H9 (cell line): Measurements from ENCODE around the gene ZNF738. TPM values are rescaled to one million over a fixed set of nuclear protein-coding genes. Genes with fewer than 3 reads are reported as not detected.
A peak's percentile ranks its signal among the peaks of the same experiment; 100 is the strongest.

Experiments used
- DNase-seq: peaks from one replicate; pipeline ENCODE4 v3.0.0-alpha.2; 2017
- H2AFZ ChIP-seq: one replicate; pipeline ENCODE4 v1.6.1; 2013; ENCODE audit warnings: mild to moderate bottlenecking, low read length, control low read depth, moderate library complexity
- H2AK5ac ChIP-seq: 2 replicates; pipeline ENCODE4 v1.6.1; 2013; ENCODE audit warnings: low read length, control low read depth, mixed read lengths; ENCODE audit not compliant: insufficient read length
- H2BK120ac ChIP-seq: one replicate; pipeline ENCODE4 v1.6.1; 2013; ENCODE audit warnings: low read depth, mild to moderate bottlenecking, low read length, control low read depth, inconsistent platforms; ENCODE audit not compliant: poor library complexity, severe bottlenecking
- H2BK12ac ChIP-seq: 2 replicates; pipeline ENCODE4 v1.6.1; 2013; ENCODE audit warnings: low read length, control low read depth, mixed read lengths, low read depth; ENCODE audit not compliant: insufficient read length
- H2BK15ac ChIP-seq: 2 replicates; pipeline ENCODE4 v1.6.1; 2013; ENCODE audit warnings: low read depth, low read length, control low read depth
- H2BK20ac ChIP-seq: one replicate; pipeline ENCODE4 v1.6.1; 2013; ENCODE audit warnings: low read depth, mild to moderate bottlenecking, low read length, control low read depth, inconsistent platforms; ENCODE audit not compliant: poor library complexity, severe bottlenecking
- H2BK5ac ChIP-seq: 2 replicates; pipeline ENCODE4 v1.6.1; 2013; ENCODE audit warnings: low read length, control low read depth, mixed read lengths; ENCODE audit not compliant: insufficient read length
- H3K14ac ChIP-seq: 2 replicates; pipeline ENCODE4 v1.6.1; 2013; ENCODE audit warnings: low read length, control low read depth; ENCODE audit not compliant: insufficient read depth
- H3K18ac ChIP-seq: 2 replicates; pipeline ENCODE4 v1.6.1; 2013; ENCODE audit warnings: low read depth, mild to moderate bottlenecking, mixed read lengths, low read length, control low read depth; ENCODE audit not compliant: insufficient read length
- H3K23ac ChIP-seq: 2 replicates; pipeline ENCODE4 v1.6.1; 2013; ENCODE audit warnings: low read length, control low read depth, mixed read lengths, low read depth; ENCODE audit not compliant: insufficient read length
- H3K23me2 ChIP-seq: 2 replicates; pipeline ENCODE4 v1.6.1; 2013; ENCODE audit warnings: low read depth, mild to moderate bottlenecking, mixed read lengths, low read length, control low read depth; ENCODE audit not compliant: insufficient read length, poor library complexity, severe bottlenecking
- H3K27ac ChIP-seq: 2 replicates; pipeline ENCODE4 v1.5.1; 2013; ENCODE audit warnings: low read length, control low read depth, mixed read lengths, low read depth; ENCODE audit not compliant: insufficient read length
- H3K27me3 ChIP-seq: 2 replicates; pipeline ENCODE4 v1.6.1; 2013; ENCODE audit warnings: low read length, control low read depth, inconsistent platforms; ENCODE audit not compliant: insufficient read depth
- H3K4ac ChIP-seq: 2 replicates; pipeline ENCODE4 v1.6.1; 2013; ENCODE audit warnings: low read depth, mild to moderate bottlenecking, control low read depth, inconsistent platforms, low read length, moderate library complexity
- H3K4me1 ChIP-seq: 2 replicates; pipeline ENCODE4 v1.6.1; 2013; ENCODE audit warnings: low read length, control low read depth, inconsistent platforms; ENCODE audit not compliant: insufficient read depth
- H3K4me2 ChIP-seq: 2 replicates; pipeline ENCODE4 v1.6.1; 2013; ENCODE audit warnings: low read length, control low read depth, mixed read lengths; ENCODE audit not compliant: insufficient read length, insufficient read depth
- H3K56ac ChIP-seq: 2 replicates; pipeline ENCODE4 v1.6.1; 2013; ENCODE audit warnings: low read depth, mild to moderate bottlenecking, mixed read lengths, low read length, control low read depth; ENCODE audit not compliant: insufficient read length
- H3K79me1 ChIP-seq: 2 replicates; pipeline ENCODE4 v1.6.1; 2013; ENCODE audit warnings: low read depth, mild to moderate bottlenecking, moderate library complexity, low read length, control low read depth, inconsistent platforms; ENCODE audit not compliant: insufficient read depth, poor library complexity, severe bottlenecking
- H3K79me2 ChIP-seq: 2 replicates; pipeline ENCODE4 v1.6.1; 2013; ENCODE audit warnings: low read length, control low read depth, inconsistent platforms; ENCODE audit not compliant: insufficient read depth
- H3K9ac ChIP-seq: 2 replicates; pipeline ENCODE4 v1.6.1; 2013; ENCODE audit warnings: low read length, control low read depth, mixed read lengths; ENCODE audit not compliant: insufficient read length; ENCODE audit errors: extremely low read depth
- H3K9me3 ChIP-seq: one replicate; pipeline ENCODE4 v1.6.1; 2013; ENCODE audit warnings: low read depth, low read length, inconsistent platforms; ENCODE audit not compliant: control insufficient read depth
- H3T11ph ChIP-seq: one replicate; pipeline ENCODE4 v1.6.1; 2013; ENCODE audit warnings: mild to moderate bottlenecking, low read length, control low read depth, inconsistent platforms
- H4K20me1 ChIP-seq: one replicate; pipeline ENCODE4 v1.6.1; 2013; ENCODE audit not compliant: control insufficient read depth, insufficient read length, insufficient read depth
- H4K5ac ChIP-seq: 2 replicates; pipeline ENCODE4 v1.6.1; 2013; ENCODE audit warnings: low read depth, mild to moderate bottlenecking, mixed read lengths, low read length, control low read depth; ENCODE audit not compliant: insufficient read length
- H4K8ac ChIP-seq: replicated peaks from 2 replicates; pipeline ENCODE4 v1.6.1; 2013; ENCODE audit warnings: low read length, control low read depth, mixed read lengths, low read depth; ENCODE audit not compliant: insufficient read length
- H4K91ac ChIP-seq: 2 replicates; pipeline ENCODE4 v1.6.1; 2013; ENCODE audit warnings: low read depth, mild to moderate bottlenecking, moderate library complexity, mixed read lengths, low read length, control low read depth; ENCODE audit not compliant: insufficient read length
- H3K27ac Mint-ChIP-seq, 3 experiments: 2 replicates in 2 of 3; 3 replicates in 1 of 3; pipeline ENCODE4 v1.8.0; 2020 to 2021; ENCODE audit warnings: mixed read lengths in 3 of 3, mild to moderate bottlenecking in 1 of 3, moderate library complexity in 1 of 3
- H3K27me3 Mint-ChIP-seq: 2 replicates; pipeline ENCODE4 v1.8.0; 2021; ENCODE audit warnings: low read depth, mild to moderate bottlenecking, moderate library complexity, mixed read lengths
- H3K36me3 Mint-ChIP-seq, 3 experiments: 2 replicates in 2 of 3; 3 replicates in 1 of 3; pipeline ENCODE4 v1.8.0; 2020 to 2021; ENCODE audit warnings: low read depth in 3 of 3, mixed read lengths in 3 of 3; ENCODE audit not compliant: insufficient read depth in 1 of 3
- H3K4me1 Mint-ChIP-seq, 2 experiments: 2 replicates each; pipeline ENCODE4 v1.8.0; 2020; ENCODE audit warnings: mixed read lengths in 2 of 2
- H3K4me3 Mint-ChIP-seq, 2 experiments: 2 replicates in 1 of 2; 3 replicates in 1 of 2; pipeline ENCODE4 v1.8.0; 2020 to 2021; ENCODE audit warnings: mild to moderate bottlenecking in 2 of 2, mixed read lengths in 2 of 2, moderate library complexity in 1 of 2
- H3K9me3 Mint-ChIP-seq, 2 experiments: 2 replicates in 1 of 2; 3 replicates in 1 of 2; pipeline ENCODE4 v1.8.0; 2020; ENCODE audit warnings: mild to moderate bottlenecking in 2 of 2, mixed read lengths in 2 of 2, moderate library complexity in 1 of 2
- WGBS: extraction: QIAGEN DNeasy Blood & Tissue Kit; methylation state at CpG from one replicate; pipeline ENCODE4 v1.1.7; 2013; ENCODE audit warnings: missing lambda C conversion rate, low lambda C conversion rate, mixed read lengths; ENCODE audit not compliant: insufficient read length; ENCODE audit errors: extremely low coverage; 5-methylcytosine and 5-hydroxymethylcytosine counted together
- total RNA-seq: library from RNA; stranded (reverse); gene quantifications from 2 replicates; pipeline ENCODE4 v1.2.1, GENCODE V29; 2021
- TF ChIP-seq, protein P1 (sequence below): fragments of 200-600 bp; sonication (generic); conservative IDR thresholded peaks from 3 replicates; pipeline ENCODE4 v1.8.0; 2021; ENCODE audit warnings: antibody characterized with exemption, mild to moderate bottlenecking

Gene ZNF738
- total RNA-seq, 1 experiment from 2014 or later: 63.3 TPM

DNA sequence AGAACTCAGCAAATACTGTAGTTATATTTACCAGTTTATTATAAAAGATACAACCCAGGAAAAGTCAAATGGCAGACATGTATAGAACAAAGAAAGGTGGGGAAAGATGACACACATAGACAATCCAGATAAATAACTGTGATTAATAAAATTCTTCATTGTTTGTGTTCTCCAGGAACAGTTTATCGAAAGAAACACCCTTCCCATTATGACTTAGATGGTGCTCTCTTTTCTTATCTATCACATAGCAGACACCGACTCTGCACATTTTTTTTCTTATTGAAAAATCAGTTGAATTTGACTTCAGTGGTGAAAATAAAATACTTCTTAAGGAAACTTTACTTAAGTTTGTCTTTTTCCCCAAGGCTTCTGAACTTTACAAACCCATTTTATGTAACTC lies 35.8 kb upstream of the ZNF738 start:
- Histone ChIP-seq H3K4ac (no peak overlapping the region), H2BK5ac (no peak overlapping the region), H3K4me1 (no peaks in the 10 kb centered on the region; the same call in 1 of the 2 replicates), H2BK12ac (no peak overlapping the region), H4K20me1 (no peaks in the 10 kb centered on the region), H3K23ac (no peak overlapping the region), H3K14ac (no peak overlapping the region), H4K91ac (no peak overlapping the region), H3K79me2 (peaks cover 27% of the 10 kb centered on the region; the same call in 1 of the 2 replicates), H2AK5ac (no peak overlapping the region), H3K4me2 (no peak overlapping the region), H3K79me1 (peaks cover 9% of the 10 kb centered on the region), H2BK20ac (no peak overlapping the region), H4K5ac (no peak overlapping the region), H3K18ac (no peak overlapping the region), H2BK15ac (no peak overlapping the region), H3K9ac (no peak overlapping the region), H3K27ac (no peak overlapping the region), H3K9me3 (no peaks in the 10 kb centered on the region), H2AFZ (no peak overlapping the region), H2BK120ac (no peak overlapping the region), H3K56ac (no peak overlapping the region), H3T11ph (no peak overlapping the region), H3K27me3 (no peaks in the 10 kb centered on the region), H3K23me2 (no peaks in the 10 kb centered on the region), H4K8ac (no peak overlapping the region)
- Mint-ChIP-seq H3K27ac (peak overlapping the region in 2 of 3 experiments; percentile 90; a peak in 5 of 7 replicates), H3K4me3 (no peak overlapping the region), H3K9me3 (peaks cover 13 to 16% of the 10 kb centered on the region in 2 experiments), H3K4me1 (peaks cover 54 to 55% of the 10 kb centered on the region in 2 experiments), H3K36me3 (peaks cover 31 to 37% (median 31%) of the 10 kb centered on the region in 3 experiments), H3K27me3 (no peaks in the 10 kb centered on the region; the same call in 1 of the 2 replicates)
- no CpG with 5 or more reads among the region's 2 CpGs for WGBS
- TF ChIP-seq, protein P1, sequence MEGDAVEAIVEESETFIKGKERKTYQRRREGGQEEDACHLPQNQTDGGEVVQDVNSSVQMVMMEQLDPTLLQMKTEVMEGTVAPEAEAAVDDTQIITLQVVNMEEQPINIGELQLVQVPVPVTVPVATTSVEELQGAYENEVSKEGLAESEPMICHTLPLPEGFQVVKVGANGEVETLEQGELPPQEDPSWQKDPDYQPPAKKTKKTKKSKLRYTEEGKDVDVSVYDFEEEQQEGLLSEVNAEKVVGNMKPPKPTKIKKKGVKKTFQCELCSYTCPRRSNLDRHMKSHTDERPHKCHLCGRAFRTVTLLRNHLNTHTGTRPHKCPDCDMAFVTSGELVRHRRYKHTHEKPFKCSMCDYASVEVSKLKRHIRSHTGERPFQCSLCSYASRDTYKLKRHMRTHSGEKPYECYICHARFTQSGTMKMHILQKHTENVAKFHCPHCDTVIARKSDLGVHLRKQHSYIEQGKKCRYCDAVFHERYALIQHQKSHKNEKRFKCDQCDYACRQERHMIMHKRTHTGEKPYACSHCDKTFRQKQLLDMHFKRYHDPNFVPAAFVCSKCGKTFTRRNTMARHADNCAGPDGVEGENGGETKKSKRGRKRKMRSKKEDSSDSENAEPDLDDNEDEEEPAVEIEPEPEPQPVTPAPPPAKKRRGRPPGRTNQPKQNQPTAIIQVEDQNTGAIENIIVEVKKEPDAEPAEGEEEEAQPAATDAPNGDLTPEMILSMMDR: no peak
- no peak for DNase-seq
